HG03039 (cell line): ENCODE results near the gene MYL5.
A peak's percentile ranks its signal among the peaks of the same experiment; 100 is the strongest.
"Not testable (repeated sequence)": the region's sequence is repeated elsewhere in the genome, so short reads cannot be mapped to it uniquely, and the experiment has no call there.

ENCODE experiments used
- ATAC-seq: cut with Tn5 transposase; IDR thresholded peaks from one replicate; pipeline ENCODE4 v1.9.1; 2021; ENCODE audit warnings: mild to moderate bottlenecking, moderate library complexity; ENCODE audit not compliant: unreplicated experiment

The MYL5 gene

GRCh38 chr4:704198-704891, 30.0 kb downstream of the MYL5 start:
- no peak for ATAC-seq

- ATAC-seq = no peak
These were observed 30.6 kb downstream of the MYL5 start for GRCh38 chr4:704971-705277.

GRCh38 chr4:705278-706082, 31.1 kb downstream of the MYL5 start, which contains the start of gene PCGF3:
Gene PCGF3 (plus strand): TSS chr4:705832. CDS start chr4:733681, 27,849 bp downstream.
- peak; percentile 91 for ATAC-seq

- not testable (repeated sequence) for ATAC-seq
These were observed 31.8 kb downstream of the MYL5 start for GRCh38 chr4:706083-706633.

GRCh38 chr4:706834-707598, 32.7 kb downstream of the MYL5 start:
- no peak for ATAC-seq

- no peak for ATAC-seq
These were observed 33.7 kb downstream of the MYL5 start for GRCh38 chr4:707929-708630.

GRCh38 chr4:708631-708933, 34.2 kb downstream of the MYL5 start:
- no peak for ATAC-seq

- ATAC-seq = no peak
These were observed 35.0 kb downstream of the MYL5 start for GRCh38 chr4:709348-709747.

GRCh38 chr4:710116-710515, 35.8 kb downstream of the MYL5 start:
- no peak for ATAC-seq

- ATAC-seq = no peak
These were observed 36.6 kb downstream of the MYL5 start for GRCh38 chr4:710916-711315.

GRCh38 chr4:712093-712492, 37.8 kb downstream of the MYL5 start:
- no peak for ATAC-seq

- ATAC-seq = no peak
These were observed 38.7 kb downstream of the MYL5 start for GRCh38 chr4:712916-713632.

GRCh38 chr4:714087-714486, 39.7 kb downstream of the MYL5 start:
- ATAC-seq = no peak

- no peak for ATAC-seq
These were observed 43.4 kb downstream of the MYL5 start for GRCh38 chr4:717601-718320.

- ATAC-seq = no peak
These were observed 44.1 kb downstream of the MYL5 start for GRCh38 chr4:718460-718859.

- ATAC-seq = no peak
These were observed 45.9 kb downstream of the MYL5 start for GRCh38 chr4:720111-720860.

GRCh38 chr4:721261-722168, 47.2 kb downstream of the MYL5 start:
- ATAC-seq = no peak

- no peak for ATAC-seq
These were observed 47.9 kb downstream of the MYL5 start for GRCh38 chr4:722169-722725.
